HEK293T (cell line): ENCODE data around the gene TBC1D24.

Experiments used
- FOXA1 ChIP-seq: fragments of 450-650 bp; IDR thresholded peaks from 2 replicates; pipeline ENCODE4 v1.6.1; 2016; ENCODE audit warnings: mild to moderate bottlenecking
- HDGF ChIP-seq: fragments of 450-650 bp; IDR thresholded peaks from 2 replicates; pipeline ENCODE4 v1.6.1; 2017; ENCODE audit warnings: antibody characterized with exemption, borderline replicate concordance
- LEF1 ChIP-seq: fragments of 450-650 bp; IDR thresholded peaks from 2 replicates; pipeline ENCODE4 v1.6.1; 2017; ENCODE audit warnings: mild to moderate bottlenecking, borderline replicate concordance
- NFRKB ChIP-seq: fragments of 450-650 bp; IDR thresholded peaks from 2 replicates; pipeline ENCODE4 v1.6.1; 2016; ENCODE audit warnings: mild to moderate bottlenecking, moderate library complexity
- SP1 ChIP-seq: fragments of 450-650 bp; IDR thresholded peaks from 2 replicates; pipeline ENCODE4 v1.6.1; 2017

- no peak for TF ChIP-seq HDGF
- TF ChIP-seq LEF1, result no peak
- no peak for TF ChIP-seq SP1
- TF ChIP-seq FOXA1, result no peak
- TF ChIP-seq NFRKB, result no peak
These were observed 3.8 kb upstream of the TBC1D24 start, which contains the start of gene NTN3 for GRCh38 chr16:2471016-2471652.
